ENCODE measurements around the gene LGALSL. TPM values are rescaled to one million over a fixed set of nuclear protein-coding genes. Genes with fewer than 3 reads are reported as not detected.

LGALSL gene
- total and polyA plus RNA-seq, 2 donors = 1.7 to 12.8 TPM

GRCh38 chr2:64462940-64463700 lies 9.2 kb downstream of the LGALSL start:
- Histone ChIP-seq H3K36me3 (ENCODE audit: control insufficient read depth in 2 of 2, insufficient read depth in 2 of 2, low read length in 1 of 2) (no peaks in the 10 kb centered on the region), H3K4me1 (ENCODE audit: control insufficient read depth in 2 of 2, insufficient read depth in 2 of 2, low read length in 2 of 2) (no peaks in the 10 kb centered on the region), H3K4me3 (ENCODE audit: low read length in 2 of 2) (no peak overlapping the region), H3K27ac (ENCODE audit: low read depth in 1 of 2, low read length in 1 of 2) (no peak overlapping the region), H3K27me3 (ENCODE audit: control insufficient read depth in 2 of 2, insufficient read depth in 1 of 2, low read length in 1 of 2) (no peaks in the 10 kb centered on the region), H3K9me3 (ENCODE audit: control insufficient read depth in 2 of 2, insufficient read depth in 1 of 2, low read length in 1 of 2) (no peaks in the 10 kb centered on the region)
- WGBS = 84% methylated on average over 5 of the region's 5 CpGs
- no peak for DNase-seq (ENCODE audit: low read depth in 6 of 9, low spot score in 9 of 9)

- WGBS = 97% methylated on average over 1 of the region's 1 CpG
- Histone ChIP-seq H3K27ac (ENCODE audit: low read depth in 1 of 2, low read length in 1 of 2) (no peak overlapping the region), H3K27me3 (ENCODE audit: control insufficient read depth in 2 of 2, insufficient read depth in 1 of 2, low read length in 1 of 2) (no peaks in the 10 kb centered on the region), H3K4me3 (ENCODE audit: low read length in 2 of 2) (no peak overlapping the region), H3K4me1 (ENCODE audit: control insufficient read depth in 2 of 2, insufficient read depth in 2 of 2, low read length in 2 of 2) (no peaks in the 10 kb centered on the region), H3K9me3 (ENCODE audit: control insufficient read depth in 2 of 2, insufficient read depth in 1 of 2, low read length in 1 of 2) (no peaks in the 10 kb centered on the region), H3K36me3 (ENCODE audit: control insufficient read depth in 2 of 2, insufficient read depth in 2 of 2, low read length in 1 of 2) (no peaks in the 10 kb centered on the region)
- no peak for DNase-seq (ENCODE audit: low read depth in 6 of 9, low spot score in 9 of 9)
Observed at GRCh38 chr2:64463781-64464180, 9.8 kb downstream of the LGALSL start.

GRCh38 chr2:64466478-64467085 lies 12.6 kb downstream of the LGALSL start:
- Histone ChIP-seq H3K4me3 (ENCODE audit: low read length in 2 of 2) (no peak overlapping the region), H3K9me3 (ENCODE audit: control insufficient read depth in 2 of 2, insufficient read depth in 1 of 2, low read length in 1 of 2) (no peaks in the 10 kb centered on the region), H3K36me3 (ENCODE audit: control insufficient read depth in 2 of 2, insufficient read depth in 2 of 2, low read length in 1 of 2) (no peaks in the 10 kb centered on the region), H3K27ac (ENCODE audit: low read depth in 1 of 2, low read length in 1 of 2) (no peak overlapping the region), H3K27me3 (ENCODE audit: control insufficient read depth in 2 of 2, insufficient read depth in 1 of 2, low read length in 1 of 2) (no peaks in the 10 kb centered on the region), H3K4me1 (ENCODE audit: control insufficient read depth in 2 of 2, insufficient read depth in 2 of 2, low read length in 2 of 2) (no peaks in the 10 kb centered on the region)
- DNase-seq (ENCODE audit: low read depth in 6 of 9, low spot score in 9 of 9) = no peak
- 94% methylated on average over 6 of the region's 6 CpGs for WGBS

- DNase-seq (ENCODE audit: low read depth in 6 of 9, low spot score in 9 of 9) = no peak
- Histone ChIP-seq H3K27ac (ENCODE audit: low read depth in 1 of 2, low read length in 1 of 2) (no peak overlapping the region), H3K4me3 (ENCODE audit: low read length in 2 of 2) (no peak overlapping the region), H3K9me3 (ENCODE audit: control insufficient read depth in 2 of 2, insufficient read depth in 1 of 2, low read length in 1 of 2) (no peaks in the 10 kb centered on the region), H3K27me3 (ENCODE audit: control insufficient read depth in 2 of 2, insufficient read depth in 1 of 2, low read length in 1 of 2) (no peaks in the 10 kb centered on the region), H3K4me1 (ENCODE audit: control insufficient read depth in 2 of 2, insufficient read depth in 2 of 2, low read length in 2 of 2) (no peaks in the 10 kb centered on the region), H3K36me3 (ENCODE audit: control insufficient read depth in 2 of 2, insufficient read depth in 2 of 2, low read length in 1 of 2) (no peaks in the 10 kb centered on the region)
- 76% methylated on average over 8 of the region's 8 CpGs for WGBS
Observed at GRCh38 chr2:64467096-64467843, 13.3 kb downstream of the LGALSL start.

- DNase-seq (ENCODE audit: low read depth in 6 of 9, low spot score in 9 of 9) = no peak
- no peaks in the 10 kb centered on the region for H3K36me3 ChIP-seq (ENCODE audit: control insufficient read depth in 2 of 2, insufficient read depth in 2 of 2, low read length in 1 of 2)
- peaks cover 0 to 3% of the 10 kb centered on the region in 2 donors for H3K4me1 ChIP-seq (ENCODE audit: control insufficient read depth in 2 of 2, insufficient read depth in 2 of 2, low read length in 2 of 2)
- no peaks in the 10 kb centered on the region for H3K27me3 ChIP-seq (ENCODE audit: control insufficient read depth in 2 of 2, insufficient read depth in 1 of 2, low read length in 1 of 2)
- H3K27ac ChIP-seq (ENCODE audit: low read depth in 1 of 2, low read length in 1 of 2) = no peak overlapping the region
- H3K9me3 ChIP-seq (ENCODE audit: control insufficient read depth in 2 of 2, insufficient read depth in 1 of 2, low read length in 1 of 2) = no peaks in the 10 kb centered on the region
- whole genome bisulfite sequencing = 97% methylated on average over 1 of the region's 1 CpG
- H3K4me3 ChIP-seq (ENCODE audit: low read length in 2 of 2) = no peak overlapping the region
Observed at GRCh38 chr2:64469261-64469660, 15.3 kb downstream of the LGALSL start.

GRCh38 chr2:64470071-64470470 lies 16.1 kb downstream of the LGALSL start:
- Histone ChIP-seq H3K9me3 (ENCODE audit: control insufficient read depth in 2 of 2, insufficient read depth in 1 of 2, low read length in 1 of 2) (no peaks in the 10 kb centered on the region), H3K4me1 (ENCODE audit: control insufficient read depth in 2 of 2, insufficient read depth in 2 of 2, low read length in 2 of 2) (peaks cover 0 to 5% of the 10 kb centered on the region in 2 donors), H3K27me3 (ENCODE audit: control insufficient read depth in 2 of 2, insufficient read depth in 1 of 2, low read length in 1 of 2) (no peaks in the 10 kb centered on the region), H3K27ac (ENCODE audit: low read depth in 1 of 2, low read length in 1 of 2) (no peak overlapping the region), H3K36me3 (ENCODE audit: control insufficient read depth in 2 of 2, insufficient read depth in 2 of 2, low read length in 1 of 2) (no peaks in the 10 kb centered on the region), H3K4me3 (ENCODE audit: low read length in 2 of 2) (no peak overlapping the region)
- no peak for DNase-seq (ENCODE audit: low read depth in 6 of 9, low spot score in 9 of 9)
- WGBS = 96% methylated on average over 3 of the region's 3 CpGs

- no peak overlapping the region for H3K4me3 ChIP-seq (ENCODE audit: low read length in 2 of 2)
- H3K27ac ChIP-seq (ENCODE audit: low read depth in 1 of 2, low read length in 1 of 2) = no peak overlapping the region
- DNase-seq (ENCODE audit: low read depth in 6 of 9, low spot score in 9 of 9) = no peak
- H3K36me3 ChIP-seq (ENCODE audit: control insufficient read depth in 2 of 2, insufficient read depth in 2 of 2, low read length in 1 of 2) = no peaks in the 10 kb centered on the region
- H3K9me3 ChIP-seq (ENCODE audit: control insufficient read depth in 2 of 2, insufficient read depth in 1 of 2, low read length in 1 of 2) = no peaks in the 10 kb centered on the region
- peaks cover 0 to 5% of the 10 kb centered on the region in 2 donors for H3K4me1 ChIP-seq (ENCODE audit: control insufficient read depth in 2 of 2, insufficient read depth in 2 of 2, low read length in 2 of 2)
- 98% methylated on average over 6 of the region's 6 CpGs for WGBS
- H3K27me3 ChIP-seq (ENCODE audit: control insufficient read depth in 2 of 2, insufficient read depth in 1 of 2, low read length in 1 of 2) = no peaks in the 10 kb centered on the region
Observed at GRCh38 chr2:64470766-64471295, 16.9 kb downstream of the LGALSL start.

GRCh38 chr2:64471600-64471999 lies 17.6 kb downstream of the LGALSL start:
- Histone ChIP-seq H3K27ac (ENCODE audit: low read depth in 1 of 2, low read length in 1 of 2) (no peak overlapping the region), H3K27me3 (ENCODE audit: control insufficient read depth in 2 of 2, insufficient read depth in 1 of 2, low read length in 1 of 2) (no peaks in the 10 kb centered on the region), H3K9me3 (ENCODE audit: control insufficient read depth in 2 of 2, insufficient read depth in 1 of 2, low read length in 1 of 2) (no peaks in the 10 kb centered on the region), H3K36me3 (ENCODE audit: control insufficient read depth in 2 of 2, insufficient read depth in 2 of 2, low read length in 1 of 2) (no peaks in the 10 kb centered on the region), H3K4me3 (ENCODE audit: low read length in 2 of 2) (no peak overlapping the region), H3K4me1 (ENCODE audit: control insufficient read depth in 2 of 2, insufficient read depth in 2 of 2, low read length in 2 of 2) (peaks cover 0 to 5% of the 10 kb centered on the region in 2 donors)
- WGBS = 94% methylated on average over 4 of the region's 4 CpGs
- no peak for DNase-seq (ENCODE audit: low read depth in 6 of 9, low spot score in 9 of 9)

GRCh38 chr2:64472881-64473280 lies 18.9 kb downstream of the LGALSL start:
- WGBS = 92% methylated on average over 3 of the region's 3 CpGs
- H3K9me3 ChIP-seq (ENCODE audit: control insufficient read depth in 2 of 2, insufficient read depth in 1 of 2, low read length in 1 of 2) = no peaks in the 10 kb centered on the region
- H3K27ac ChIP-seq (ENCODE audit: low read depth in 1 of 2, low read length in 1 of 2) = no peak overlapping the region
- no peak for DNase-seq (ENCODE audit: low read depth in 6 of 9, low spot score in 9 of 9)
- no peak overlapping the region for H3K4me3 ChIP-seq (ENCODE audit: low read length in 2 of 2)
- peaks cover 0 to 5% of the 10 kb centered on the region in 2 donors for H3K4me1 ChIP-seq (ENCODE audit: control insufficient read depth in 2 of 2, insufficient read depth in 2 of 2, low read length in 2 of 2)
- no peaks in the 10 kb centered on the region for H3K36me3 ChIP-seq (ENCODE audit: control insufficient read depth in 2 of 2, insufficient read depth in 2 of 2, low read length in 1 of 2)
- H3K27me3 ChIP-seq (ENCODE audit: control insufficient read depth in 2 of 2, insufficient read depth in 1 of 2, low read length in 1 of 2) = no peaks in the 10 kb centered on the region

Measured in thymus (tissue), 11 donors.